Esophagus (tissue), 2 donors: ENCODE data around the gene PRUNE1. TPM values are rescaled to one million over a fixed set of nuclear protein-coding genes. Genes with fewer than 3 reads are reported as not detected.

ENCODE experiments used
- H3K27ac ChIP-seq, 2 donors: one replicate each; pipeline ENCODE4 v1.5.1; 2013; ENCODE audit warnings: low read depth in 2 of 2, mild to moderate bottlenecking in 2 of 2, inconsistent platforms in 1 of 2, low read length in 1 of 2, moderate library complexity in 1 of 2
- H3K27me3 ChIP-seq, 2 donors: one replicate each; pipeline ENCODE4 v1.6.1; 2013; ENCODE audit warnings: low read length in 2 of 2, control low read depth in 1 of 2, mild to moderate bottlenecking in 1 of 2; ENCODE audit not compliant: insufficient read depth in 2 of 2, control insufficient read depth in 1 of 2
- H3K36me3 ChIP-seq, 2 donors: one replicate each; pipeline ENCODE4 v1.6.1; 2013; ENCODE audit warnings: low read length in 1 of 2; ENCODE audit not compliant: control insufficient read depth in 2 of 2, insufficient read depth in 2 of 2
- H3K4me1 ChIP-seq, 2 donors: one replicate each; pipeline ENCODE4 v1.6.1; 2013; ENCODE audit warnings: low read length in 1 of 2; ENCODE audit not compliant: control insufficient read depth in 2 of 2, insufficient read depth in 2 of 2
- H3K4me3 ChIP-seq, 2 donors: one replicate each; pipeline ENCODE4 v1.5.1; 2013; ENCODE audit warnings: low read length in 2 of 2, mild to moderate bottlenecking in 2 of 2, low read depth in 1 of 2, moderate library complexity in 1 of 2
- H3K9me3 ChIP-seq, 2 donors: one replicate each; pipeline ENCODE4 v1.6.1; 2013; ENCODE audit warnings: mild to moderate bottlenecking in 2 of 2, low read depth in 1 of 2, low read length in 1 of 2, moderate library complexity in 1 of 2; ENCODE audit not compliant: control insufficient read depth in 2 of 2, insufficient read depth in 1 of 2
- WGBS, 2 donors: extraction: QIAGEN DNeasy Blood & Tissue Kit; methylation state at CpG; one replicate each; pipeline ENCODE4 v1.1.7; 2013; 5-methylcytosine and 5-hydroxymethylcytosine counted together
- polyA plus RNA-seq, 2 donors: library from polyadenylated mRNA; stranded (reverse); fragments of 200-250 nt; gene quantifications; one replicate each; pipeline ENCODE4 v1.2.3, GENCODE V29; 2013
- donor health status: healthy with polysubstance abuse.
- donor health status: Bipolar disorder and iron deficiency.

The PRUNE1 gene
- polyA plus RNA-seq, 2 donors = 7.2 to 10.1 TPM

GRCh38 chr1:150995460-150995859 is 12.8 kb upstream of the PRUNE1 start:
- WGBS, 2 donors = 42 to 59% methylated on average over 4 of the region's 4 CpGs
- H3K27ac ChIP-seq = peak overlapping the region in 1 of 2 donors; percentile 56

GRCh38 chr1:150995896-150996295 is 12.4 kb upstream of the PRUNE1 start:
- 37 to 41% methylated on average over 9 of the region's 9 CpGs for WGBS, 2 donors
- H3K27ac ChIP-seq = peak overlapping the region in 1 of 2 donors; percentile 56
- H3K36me3 ChIP-seq = peaks cover 17 to 25% of the 10 kb centered on the region in 2 donors
- no peak overlapping the region for H3K4me3 ChIP-seq
- H3K9me3 ChIP-seq = no peaks in the 10 kb centered on the region
- peaks cover 0 to 2% of the 10 kb centered on the region in 2 donors for H3K4me1 ChIP-seq
- no peaks in the 10 kb centered on the region for H3K27me3 ChIP-seq

More at GRCh38 chr1:150995460-150995859, 12.8 kb upstream of the PRUNE1 start:
- Histone ChIP-seq H3K4me3 (no peak overlapping the region), H3K9me3 (no peaks in the 10 kb centered on the region), H3K36me3 (peaks cover 14 to 25% of the 10 kb centered on the region in 2 donors), H3K4me1 (peaks cover 0 to 2% of the 10 kb centered on the region in 2 donors), H3K27me3 (no peaks in the 10 kb centered on the region)

DNA sequence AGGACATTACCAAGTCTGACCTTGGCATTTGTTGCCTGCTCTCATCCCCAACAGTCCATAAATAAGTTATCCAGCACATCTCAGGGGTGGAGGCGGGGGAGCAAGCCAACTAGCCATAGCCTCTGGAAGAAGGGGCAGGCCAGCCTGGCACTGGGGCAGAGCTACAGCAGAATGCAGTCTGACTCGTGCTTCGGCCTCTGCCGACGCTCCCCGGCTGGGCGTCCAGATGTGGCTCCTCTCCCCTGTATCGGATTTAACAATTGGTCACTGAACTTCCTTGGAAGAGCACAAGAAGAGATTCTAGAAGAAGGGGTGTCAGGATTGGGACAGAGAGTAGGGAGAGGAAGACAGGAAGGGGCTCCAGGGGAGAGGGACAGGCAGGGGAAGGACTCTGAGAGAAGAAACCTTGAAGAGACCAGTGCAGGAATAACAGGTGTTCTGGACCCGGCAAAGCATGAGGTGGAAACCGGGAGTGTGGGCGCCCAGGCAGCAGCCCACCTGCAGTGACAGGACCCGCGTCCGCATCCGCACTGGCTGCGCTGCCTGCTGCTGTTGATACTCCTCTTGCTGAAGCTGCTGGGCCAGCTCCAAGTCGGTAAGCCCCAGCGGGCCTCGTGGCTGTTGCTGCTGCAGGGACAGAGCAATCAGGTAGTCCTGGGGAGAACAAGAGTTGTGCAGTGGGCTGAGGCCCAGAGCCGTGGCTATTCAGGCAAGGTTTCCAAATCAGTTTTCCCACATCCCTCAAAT is 10.9 kb upstream of the PRUNE1 start:
- no peak overlapping the region for H3K4me3 ChIP-seq
- WGBS, 2 donors = 87 to 91% methylated on average over 19 to 20 of the region's 20 CpGs
- peaks cover 2 to 4% of the 10 kb centered on the region in 2 donors for H3K4me1 ChIP-seq
- H3K27ac ChIP-seq = no peak overlapping the region
- H3K36me3 ChIP-seq = peaks cover 17 to 28% of the 10 kb centered on the region in 2 donors
- H3K9me3 ChIP-seq = no peaks in the 10 kb centered on the region
- no peaks in the 10 kb centered on the region for H3K27me3 ChIP-seq

- no peaks in the 10 kb centered on the region for H3K9me3 ChIP-seq
- peaks cover 17 to 33% of the 10 kb centered on the region in 2 donors for H3K36me3 ChIP-seq
- peaks cover 3 to 4% of the 10 kb centered on the region in 2 donors for H3K4me1 ChIP-seq
- H3K4me3 ChIP-seq = no peak overlapping the region
- WGBS, 2 donors = 53 to 54% methylated on average over 5 of the region's 5 CpGs
- no peaks in the 10 kb centered on the region for H3K27me3 ChIP-seq
- no peak overlapping the region for H3K27ac ChIP-seq
Measured at GRCh38 chr1:150997949-150998348, 10.3 kb upstream of the PRUNE1 start.

DNA sequence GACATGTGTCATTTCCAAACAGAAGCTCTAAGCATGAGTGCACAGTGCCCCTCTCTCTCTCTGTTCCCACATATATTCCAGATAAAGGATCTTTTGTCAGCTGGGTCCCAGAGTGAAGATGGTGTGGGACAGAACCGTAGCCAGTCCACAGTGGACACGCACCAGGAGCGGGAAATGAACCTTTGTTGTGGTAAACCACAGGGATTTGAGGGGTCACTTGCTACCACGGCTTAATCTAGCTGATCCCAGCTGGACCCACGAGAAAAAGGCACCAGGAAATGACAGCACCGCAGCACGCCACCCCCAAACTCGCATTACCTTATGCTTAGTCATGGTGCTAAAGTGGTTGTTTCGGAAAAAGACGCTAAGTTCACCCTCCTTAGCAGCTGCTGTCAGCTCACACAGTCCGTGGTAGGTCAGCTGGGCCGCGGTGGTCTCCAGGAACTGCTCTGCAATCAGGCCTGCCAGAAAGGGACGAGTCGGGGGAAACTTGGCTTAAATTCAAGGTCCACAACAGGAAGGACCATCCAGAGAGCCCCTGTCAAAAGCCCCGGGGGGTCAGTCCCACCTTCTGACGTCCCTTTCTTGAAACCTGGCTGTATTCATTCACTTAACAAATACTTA is 9.1 kb upstream of the PRUNE1 start:
- no peak overlapping the region for H3K4me3 ChIP-seq
- no peaks in the 10 kb centered on the region for H3K9me3 ChIP-seq
- WGBS, 2 donors = 72 to 79% methylated on average over 17 of the region's 17 CpGs
- H3K27ac ChIP-seq = no peak overlapping the region
- H3K36me3 ChIP-seq = peaks cover 17 to 33% of the 10 kb centered on the region in 2 donors
- H3K4me1 ChIP-seq = peaks cover 3 to 4% of the 10 kb centered on the region in 2 donors
- no peaks in the 10 kb centered on the region for H3K27me3 ChIP-seq

GRCh38 chr1:150999926-151000325 is 8.3 kb upstream of the PRUNE1 start:
- Histone ChIP-seq H3K27ac (no peak overlapping the region), H3K4me1 (peaks cover 4 to 5% of the 10 kb centered on the region in 2 donors), H3K9me3 (no peaks in the 10 kb centered on the region), H3K4me3 (no peak overlapping the region), H3K36me3 (peaks cover 17 to 33% of the 10 kb centered on the region in 2 donors), H3K27me3 (no peaks in the 10 kb centered on the region)
- 87 to 89% methylated on average over 2 of the region's 2 CpGs for WGBS, 2 donors

GRCh38 chr1:151000408-151000807 is 7.8 kb upstream of the PRUNE1 start:
- H3K27ac ChIP-seq = no peak overlapping the region
- H3K9me3 ChIP-seq = no peaks in the 10 kb centered on the region
- no peaks in the 10 kb centered on the region for H3K27me3 ChIP-seq
- 95 to 97% methylated on average over 3 of the region's 3 CpGs for WGBS, 2 donors
- peaks cover 4 to 5% of the 10 kb centered on the region in 2 donors for H3K4me1 ChIP-seq
- peaks cover 17 to 33% of the 10 kb centered on the region in 2 donors for H3K36me3 ChIP-seq
- no peak overlapping the region for H3K4me3 ChIP-seq

DNA sequence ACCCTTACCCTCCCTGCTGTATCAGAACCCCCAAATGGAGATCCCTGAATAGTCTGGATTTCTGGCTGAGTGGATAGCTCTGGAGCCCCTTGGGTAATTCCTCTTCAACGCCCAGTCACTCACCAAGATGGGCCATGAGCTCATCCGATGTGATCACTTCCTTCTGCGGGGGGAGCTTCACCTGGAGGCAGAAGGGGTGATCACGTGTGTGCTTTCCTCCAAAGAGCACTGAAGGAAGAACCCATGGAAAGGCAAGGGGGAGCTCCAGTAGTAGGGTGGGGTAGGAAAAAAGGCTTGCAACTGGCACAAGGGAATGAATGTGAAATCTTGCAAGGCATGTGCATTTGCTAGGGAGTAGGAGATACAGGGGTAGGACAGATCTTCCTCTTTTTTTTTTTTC is 6.6 kb upstream of the PRUNE1 start:
- H3K4me1 ChIP-seq = peaks cover 4 to 5% of the 10 kb centered on the region in 2 donors
- H3K27ac ChIP-seq = no peak overlapping the region
- peaks cover 17 to 33% of the 10 kb centered on the region in 2 donors for H3K36me3 ChIP-seq

GRCh38 chr1:151002051-151002450 is 6.2 kb upstream of the PRUNE1 start:
- Histone ChIP-seq H3K9me3 (no peaks in the 10 kb centered on the region), H3K36me3 (peaks cover 14 to 30% of the 10 kb centered on the region in 2 donors), H3K4me1 (peaks cover 4 to 5% of the 10 kb centered on the region in 2 donors), H3K27ac (no peak overlapping the region), H3K27me3 (no peaks in the 10 kb centered on the region), H3K4me3 (no peak overlapping the region)
- 78 to 79% methylated on average over 3 of the region's 3 CpGs for WGBS, 2 donors

More for the DNA sequence above, 6.6 kb upstream of the PRUNE1 start:
- WGBS, 2 donors = 79 to 90% methylated on average over 4 of the region's 4 CpGs
- H3K4me3 ChIP-seq = no peak overlapping the region
- no peaks in the 10 kb centered on the region for H3K9me3 ChIP-seq
- no peaks in the 10 kb centered on the region for H3K27me3 ChIP-seq
